Keratinocyte (primary cell): ENCODE measurements around the gene ETNPPL.

ENCODE experiments used
- EZH2 ChIP-seq: IDR thresholded peaks from one replicate; pipeline ENCODE4 v1.6.1; 2012; ENCODE audit warnings: inconsistent platforms, mild to moderate bottlenecking, low read length, moderate library complexity
- TF ChIP-seq, protein P1 (sequence below), 3 experiments: IDR thresholded peaks in 1 of 3; conservative IDR thresholded peaks in 1 of 3; optimal IDR thresholded peaks in 1 of 3; 2 replicates in 2 of 3; 3 replicates in 1 of 3; pipeline versions ENCODE3 to v1.5.1; 2011; ENCODE audit warnings: low read length in 3 of 3, mild to moderate bottlenecking in 3 of 3, moderate library complexity in 2 of 3, control low read depth in 1 of 3, inconsistent platforms in 1 of 3; ENCODE audit not compliant: insufficient read depth in 2 of 3; ENCODE audit errors: extremely low read depth in 1 of 3

DNA sequence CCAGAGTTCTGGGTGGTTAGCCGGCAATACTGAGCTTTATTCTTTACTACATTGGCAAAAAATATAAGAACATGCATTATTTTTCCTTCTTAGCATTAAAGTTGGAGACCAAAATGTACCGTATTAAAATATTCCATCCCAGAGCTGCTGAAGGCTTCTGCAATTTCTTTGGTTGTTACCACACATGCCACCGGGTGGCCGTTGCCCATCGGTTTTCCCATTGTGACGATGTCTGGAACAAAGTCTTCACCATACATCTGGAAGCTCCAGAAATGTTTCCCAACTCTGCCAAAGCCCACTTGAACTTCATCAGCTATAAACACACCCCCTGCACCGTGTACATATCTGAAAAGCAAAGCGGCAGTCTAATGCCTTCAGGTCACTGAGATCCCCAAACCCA is 13.7 kb downstream of the ETNPPL start:
- no peak for TF ChIP-seq EZH2
- TF ChIP-seq, protein P1, sequence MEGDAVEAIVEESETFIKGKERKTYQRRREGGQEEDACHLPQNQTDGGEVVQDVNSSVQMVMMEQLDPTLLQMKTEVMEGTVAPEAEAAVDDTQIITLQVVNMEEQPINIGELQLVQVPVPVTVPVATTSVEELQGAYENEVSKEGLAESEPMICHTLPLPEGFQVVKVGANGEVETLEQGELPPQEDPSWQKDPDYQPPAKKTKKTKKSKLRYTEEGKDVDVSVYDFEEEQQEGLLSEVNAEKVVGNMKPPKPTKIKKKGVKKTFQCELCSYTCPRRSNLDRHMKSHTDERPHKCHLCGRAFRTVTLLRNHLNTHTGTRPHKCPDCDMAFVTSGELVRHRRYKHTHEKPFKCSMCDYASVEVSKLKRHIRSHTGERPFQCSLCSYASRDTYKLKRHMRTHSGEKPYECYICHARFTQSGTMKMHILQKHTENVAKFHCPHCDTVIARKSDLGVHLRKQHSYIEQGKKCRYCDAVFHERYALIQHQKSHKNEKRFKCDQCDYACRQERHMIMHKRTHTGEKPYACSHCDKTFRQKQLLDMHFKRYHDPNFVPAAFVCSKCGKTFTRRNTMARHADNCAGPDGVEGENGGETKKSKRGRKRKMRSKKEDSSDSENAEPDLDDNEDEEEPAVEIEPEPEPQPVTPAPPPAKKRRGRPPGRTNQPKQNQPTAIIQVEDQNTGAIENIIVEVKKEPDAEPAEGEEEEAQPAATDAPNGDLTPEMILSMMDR (optimal IDR thresholded peaks at IDR 0.05 in 1 of 3, IDR thresholded peaks at IDR 0.05 in 1 of 3, conservative IDR thresholded peaks at IDR 0.05 in 1 of 3; ENCODE audit: extremely low read depth in 1 of 3, insufficient read depth in 2 of 3, low read length in 3 of 3): no peak
